LHCN-M2 (cell line): ENCODE results near the gene GTF3C4. TPM values are rescaled to one million over a fixed set of nuclear protein-coding genes. Genes with fewer than 3 reads are reported as not detected.

Experiments used
- DNase-seq: peaks from one replicate; pipeline ENCODE4 v3.0.0-alpha.2; 2012; ENCODE audit warnings: low read depth
- polyA plus RNA-seq: library from polyadenylated mRNA; unstranded; fragments of >200 nt; gene quantifications from one replicate; pipeline ENCODE4 v1.2.1, GENCODE V29; 2012; ENCODE audit warnings: missing spikeins
- total RNA-seq: library from RNA; depleted of rRNA; stranded (reverse); fragments of >200 nt; gene quantifications from 2 replicates; pipeline ENCODE4 v1.2.3, GENCODE V29; 2014; rRNA removed

The GTF3C4 gene, protein sequence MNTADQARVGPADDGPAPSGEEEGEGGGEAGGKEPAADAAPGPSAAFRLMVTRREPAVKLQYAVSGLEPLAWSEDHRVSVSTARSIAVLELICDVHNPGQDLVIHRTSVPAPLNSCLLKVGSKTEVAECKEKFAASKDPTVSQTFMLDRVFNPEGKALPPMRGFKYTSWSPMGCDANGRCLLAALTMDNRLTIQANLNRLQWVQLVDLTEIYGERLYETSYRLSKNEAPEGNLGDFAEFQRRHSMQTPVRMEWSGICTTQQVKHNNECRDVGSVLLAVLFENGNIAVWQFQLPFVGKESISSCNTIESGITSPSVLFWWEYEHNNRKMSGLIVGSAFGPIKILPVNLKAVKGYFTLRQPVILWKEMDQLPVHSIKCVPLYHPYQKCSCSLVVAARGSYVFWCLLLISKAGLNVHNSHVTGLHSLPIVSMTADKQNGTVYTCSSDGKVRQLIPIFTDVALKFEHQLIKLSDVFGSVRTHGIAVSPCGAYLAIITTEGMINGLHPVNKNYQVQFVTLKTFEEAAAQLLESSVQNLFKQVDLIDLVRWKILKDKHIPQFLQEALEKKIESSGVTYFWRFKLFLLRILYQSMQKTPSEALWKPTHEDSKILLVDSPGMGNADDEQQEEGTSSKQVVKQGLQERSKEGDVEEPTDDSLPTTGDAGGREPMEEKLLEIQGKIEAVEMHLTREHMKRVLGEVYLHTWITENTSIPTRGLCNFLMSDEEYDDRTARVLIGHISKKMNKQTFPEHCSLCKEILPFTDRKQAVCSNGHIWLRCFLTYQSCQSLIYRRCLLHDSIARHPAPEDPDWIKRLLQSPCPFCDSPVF
- total RNA-seq: 14.5 and 15.3 TPM in 2 replicates
- 5.2 TPM for polyA plus RNA-seq

DNA sequence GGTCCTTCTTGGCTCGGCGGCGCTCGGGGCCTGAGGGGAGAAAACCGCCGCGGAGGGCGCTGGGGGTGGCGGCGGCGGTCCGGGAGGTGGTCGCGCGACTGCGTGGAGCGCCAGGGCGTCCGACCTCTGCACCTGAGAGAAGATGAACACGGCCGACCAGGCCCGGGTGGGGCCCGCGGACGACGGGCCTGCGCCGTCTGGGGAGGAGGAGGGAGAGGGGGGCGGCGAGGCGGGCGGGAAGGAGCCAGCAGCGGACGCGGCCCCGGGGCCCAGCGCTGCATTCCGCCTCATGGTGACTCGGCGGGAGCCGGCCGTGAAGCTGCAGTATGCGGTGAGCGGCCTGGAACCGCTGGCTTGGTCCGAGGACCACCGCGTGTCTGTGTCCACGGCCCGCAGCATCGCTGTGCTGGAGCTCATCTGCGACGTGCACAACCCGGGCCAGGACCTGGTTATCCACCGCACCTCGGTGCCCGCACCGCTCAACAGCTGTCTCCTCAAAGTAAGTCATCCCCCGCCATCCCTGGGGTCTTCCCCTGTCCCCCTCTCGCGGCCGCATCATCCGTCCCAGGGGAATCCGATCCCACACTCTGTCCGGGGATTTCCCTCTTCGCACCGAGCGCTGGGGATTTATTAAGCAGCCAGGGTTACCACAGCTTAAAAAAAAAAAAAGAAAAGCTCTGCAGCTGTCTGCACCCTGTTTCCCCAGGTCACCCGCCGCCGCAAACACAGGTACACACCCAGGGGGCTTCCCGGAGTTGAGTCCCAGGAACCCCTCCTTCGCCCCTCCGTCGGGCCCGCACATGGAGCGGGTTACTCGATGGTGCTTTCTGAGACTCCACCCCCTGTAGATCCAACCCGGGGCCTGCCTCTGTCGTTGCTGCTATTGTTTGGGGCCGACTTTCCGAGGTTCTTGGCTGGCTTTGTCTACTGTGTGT, at the start of gene GTF3C4:
TSS of gene GTF3C4 (plus strand) at position 8 of the 935 bp plus-strand sequence. CDS start at position 143, 135 bp downstream.
- DNase-seq: peak; percentile 33

DNA sequence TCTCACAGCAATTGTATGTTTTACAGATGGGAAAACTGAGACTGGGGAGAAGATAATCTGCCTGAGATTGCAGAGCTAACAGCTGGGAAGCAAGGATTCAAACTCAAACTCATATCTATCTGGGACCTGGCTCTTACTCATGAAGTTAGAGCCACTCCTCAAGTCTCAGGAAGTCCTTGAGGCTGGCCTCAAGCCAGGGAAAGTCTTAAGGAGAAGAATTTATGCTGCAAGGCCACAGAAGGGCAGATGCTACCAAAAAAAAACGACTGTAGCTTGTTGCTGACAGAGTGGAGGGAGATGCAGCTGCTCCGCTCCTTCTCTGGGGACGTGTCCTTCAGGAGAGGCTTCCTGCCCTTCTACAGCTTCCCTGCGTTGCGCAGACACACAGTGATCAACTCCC, 48.1 kb upstream of the GTF3C4 start:
- DNase-seq: peak; percentile 96

DNA sequence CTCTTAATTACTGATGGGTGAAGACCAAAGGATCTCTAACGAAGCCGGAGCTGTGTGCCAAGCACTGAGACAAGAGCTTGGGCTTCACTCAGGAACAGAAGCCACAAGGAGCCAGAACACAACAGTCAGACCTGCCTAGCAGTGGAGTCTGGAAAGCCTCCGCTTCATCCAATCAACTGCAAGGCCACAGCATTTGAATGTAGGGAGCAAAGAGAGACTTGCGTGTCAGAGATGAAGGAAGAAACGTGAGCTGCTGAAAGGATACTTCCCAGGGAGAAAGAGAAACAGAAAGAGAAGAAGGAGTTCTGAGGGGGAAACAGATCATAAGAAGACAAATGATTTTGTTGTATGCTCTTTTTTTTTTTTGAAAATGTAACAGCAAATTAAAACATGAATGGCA, 44.0 kb upstream of the GTF3C4 start:
- DNase-seq: no peak

DNA sequence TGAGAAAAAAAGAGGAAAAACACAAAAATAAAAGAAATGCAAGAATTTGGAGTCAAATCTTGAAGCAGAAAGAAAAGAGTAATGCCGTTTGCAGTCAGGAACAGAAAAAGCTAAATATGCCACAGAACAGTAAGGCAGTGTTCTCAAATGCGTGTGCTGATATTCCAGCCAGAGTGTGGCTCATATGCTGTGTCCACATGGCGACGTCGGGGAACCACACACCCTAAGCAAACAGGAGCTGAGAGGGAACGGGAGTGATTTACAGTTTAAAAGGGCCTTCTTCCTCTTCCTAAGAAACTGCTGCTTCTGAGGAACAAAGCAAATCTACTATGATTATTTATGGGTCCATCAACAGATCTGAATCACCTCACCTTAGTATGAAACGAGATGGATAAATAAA, 43.2 kb upstream of the GTF3C4 start:
- DNase-seq: no peak

DNA sequence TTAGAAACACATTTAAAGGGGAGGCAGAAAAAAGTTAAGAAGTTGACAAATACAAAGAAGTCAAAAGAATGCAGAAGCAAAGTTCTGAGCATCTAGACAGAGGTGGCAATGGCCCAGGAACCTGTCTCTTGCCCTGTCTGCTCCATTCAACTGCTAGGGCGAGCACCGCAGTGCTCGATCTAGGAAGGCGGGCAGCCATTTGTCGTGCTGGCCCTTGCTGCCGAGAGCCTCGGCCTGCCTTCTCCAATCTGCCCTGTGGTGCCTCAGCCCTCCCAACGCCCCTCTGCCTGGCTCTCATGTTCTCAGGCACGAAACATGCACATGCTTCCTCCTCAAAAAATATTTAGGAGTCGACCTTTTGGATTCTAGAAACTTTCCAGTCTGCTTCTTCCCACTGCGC, 42.7 kb upstream of the GTF3C4 start:
- DNase-seq: no peak

DNA sequence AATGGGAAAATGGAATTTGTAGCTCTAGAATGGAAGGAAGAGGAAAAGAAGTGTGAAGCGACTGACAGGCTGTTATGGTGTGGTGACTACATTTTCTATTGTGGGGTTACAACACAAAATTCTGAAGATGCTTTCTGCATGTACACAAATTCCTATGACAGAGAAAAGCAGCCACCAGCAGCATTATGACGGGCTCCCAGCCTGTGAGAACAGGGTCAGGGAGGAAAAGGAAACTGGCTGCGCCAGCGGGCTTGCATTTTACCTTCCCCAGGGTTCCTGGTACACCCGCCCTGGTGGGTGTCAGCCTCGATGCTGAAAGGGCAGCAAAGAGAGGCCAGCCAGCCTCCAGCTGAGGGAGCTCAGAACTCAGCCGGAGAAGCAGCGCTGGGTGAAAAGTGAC, 41.5 kb upstream of the GTF3C4 start:
- DNase-seq: no peak

DNA sequence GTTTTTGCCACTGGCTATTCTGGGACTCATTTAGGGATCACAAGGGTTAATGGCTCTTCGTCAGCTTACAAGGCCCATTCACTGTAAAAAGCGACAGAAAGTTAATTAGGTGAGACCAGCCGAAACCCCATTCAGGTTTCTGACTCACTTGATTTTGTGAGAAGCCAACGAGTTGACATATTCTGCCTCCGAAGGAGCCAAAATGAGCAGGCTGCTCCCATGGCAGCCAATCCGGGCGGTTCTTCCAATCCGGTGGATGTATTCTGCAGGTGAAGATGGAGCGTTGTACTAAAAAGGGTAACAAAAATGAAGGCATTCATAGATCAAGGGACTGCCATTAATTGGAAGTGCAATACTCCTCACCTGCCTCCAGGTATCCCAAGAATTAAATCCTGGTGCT, 40.1 kb upstream of the GTF3C4 start:
- DNase-seq: no peak

DNA sequence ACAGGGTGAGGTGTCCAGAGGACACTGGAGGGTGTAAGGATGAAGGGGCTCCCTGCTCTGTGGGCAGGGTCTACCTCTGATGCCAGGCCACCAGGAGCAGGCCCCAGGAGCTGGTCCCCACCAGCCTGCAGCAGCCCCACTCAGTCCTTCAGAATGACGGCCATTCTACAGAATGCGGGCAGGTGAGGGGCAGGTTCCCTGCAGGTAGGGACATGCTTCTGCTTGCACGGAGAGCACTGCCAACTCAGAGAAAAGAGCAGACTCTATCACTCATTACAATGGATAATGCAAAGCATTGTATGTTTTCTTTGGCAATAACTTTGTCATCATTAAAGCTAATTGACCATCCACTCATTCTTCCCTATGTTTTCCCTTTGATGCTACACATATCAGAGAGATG, 39.5 kb upstream of the GTF3C4 start:
- DNase-seq: no peak

DNA sequence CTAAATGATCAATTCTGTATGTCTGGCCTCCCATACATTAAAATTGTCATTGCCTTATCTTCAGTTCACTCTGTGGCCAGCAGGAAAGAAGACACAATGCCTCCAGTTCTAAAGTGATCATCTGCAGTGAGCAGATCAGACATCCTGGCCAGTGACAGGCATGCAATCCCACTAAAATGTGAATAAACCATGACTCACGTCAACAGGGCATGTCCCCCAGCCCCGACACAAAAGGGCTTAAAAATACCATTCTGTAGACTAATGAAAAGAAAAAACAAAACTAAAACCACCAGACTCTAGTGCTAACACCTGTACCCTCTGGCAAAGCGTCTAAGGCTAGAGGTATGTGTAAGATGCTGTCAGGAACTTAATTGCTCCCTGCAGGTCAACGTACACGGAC, 39.0 kb upstream of the GTF3C4 start:
- DNase-seq: peak; percentile 79

DNA sequence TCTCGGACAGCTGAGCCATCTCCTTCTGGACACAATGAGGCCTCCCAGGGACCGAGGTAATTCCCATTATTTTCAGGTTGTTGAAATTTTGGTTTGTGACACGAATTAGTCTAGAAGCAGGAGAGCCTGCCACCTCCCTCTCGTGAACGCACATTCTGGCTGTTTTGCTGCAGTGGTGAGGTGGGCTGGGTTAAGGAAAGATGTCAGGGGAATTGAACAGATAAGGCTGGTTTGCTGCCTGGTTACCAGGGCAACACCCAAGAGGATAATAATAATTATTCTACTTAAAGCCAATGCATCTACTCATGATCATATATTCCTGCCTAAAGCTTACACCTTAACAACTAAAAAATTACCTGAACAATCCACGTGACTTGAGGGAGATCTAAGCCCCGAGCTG, 38.6 kb upstream of the GTF3C4 start:
- no peak for DNase-seq

DNA sequence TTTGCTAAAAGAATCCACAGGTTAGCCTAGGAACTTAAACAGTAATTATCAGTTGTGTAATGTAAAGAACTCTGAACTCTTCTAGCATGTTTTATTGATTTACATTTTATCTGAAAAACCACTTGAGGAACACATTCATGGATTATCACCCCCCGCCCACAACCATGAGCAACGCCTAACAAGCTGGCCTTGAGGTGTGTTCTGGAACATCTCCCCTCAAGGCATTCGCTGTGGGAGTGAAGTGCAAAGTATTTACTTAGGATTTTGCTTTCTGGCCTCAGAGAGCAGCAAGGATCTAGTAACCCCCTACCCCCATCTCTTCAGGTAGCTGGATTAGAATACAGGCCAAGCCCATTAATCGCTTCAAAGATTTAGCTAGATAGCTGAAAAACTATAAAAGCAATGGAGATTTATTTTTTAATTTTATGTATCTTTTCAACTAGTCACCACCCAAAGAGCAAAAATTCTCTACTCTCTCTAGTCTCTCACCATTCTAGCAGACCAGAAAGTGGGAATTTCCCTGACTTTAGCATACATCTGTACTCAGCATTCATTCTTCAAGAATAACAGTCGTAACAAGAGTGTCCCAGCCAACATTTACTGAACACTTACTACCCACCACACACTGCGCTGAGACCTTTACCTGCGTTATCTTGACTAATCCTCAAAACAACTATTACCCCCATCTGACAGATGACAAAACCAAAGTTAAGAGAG, 37.7 kb upstream of the GTF3C4 start:
- no peak for DNase-seq

DNA sequence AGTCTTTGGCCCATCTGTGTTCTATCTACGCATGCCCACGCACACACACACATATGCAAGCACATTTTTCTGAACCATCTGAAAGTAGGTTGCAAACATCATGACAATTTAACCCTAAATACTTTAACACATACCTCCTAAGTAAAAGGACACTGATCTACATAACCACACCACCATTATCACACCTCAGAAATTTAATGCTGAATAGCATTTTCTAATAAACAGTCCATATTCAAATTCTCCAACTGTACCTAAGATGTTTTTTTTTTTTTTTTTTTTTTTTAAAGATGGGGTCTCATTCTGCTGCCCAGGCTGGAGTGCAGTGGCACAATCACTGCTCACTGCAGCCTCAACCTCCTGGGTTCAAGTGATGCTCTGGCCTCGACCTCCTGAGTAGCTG, 35.9 kb upstream of the GTF3C4 start:
- no peak for DNase-seq

DNA sequence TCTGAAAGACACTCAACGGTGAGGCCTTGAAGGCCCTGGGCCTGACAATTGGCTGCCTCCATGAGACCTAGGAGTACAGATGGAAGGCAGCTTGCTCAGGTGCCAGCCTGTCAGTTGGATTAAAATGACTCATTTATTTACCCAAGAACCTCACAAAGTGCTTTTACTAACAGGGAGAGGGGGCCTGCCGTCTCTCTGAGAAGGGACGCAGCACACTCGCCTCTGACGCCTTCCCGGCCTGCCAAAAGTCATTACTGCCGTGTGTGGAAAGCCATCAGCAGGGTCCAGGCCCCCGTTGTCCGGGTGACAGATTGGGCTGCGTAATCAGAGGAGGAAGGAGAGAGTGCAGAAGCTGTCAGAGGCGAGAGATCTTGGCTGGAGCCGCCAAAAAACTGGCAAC, 32.9 kb upstream of the GTF3C4 start:
- DNase-seq: no peak

DNA sequence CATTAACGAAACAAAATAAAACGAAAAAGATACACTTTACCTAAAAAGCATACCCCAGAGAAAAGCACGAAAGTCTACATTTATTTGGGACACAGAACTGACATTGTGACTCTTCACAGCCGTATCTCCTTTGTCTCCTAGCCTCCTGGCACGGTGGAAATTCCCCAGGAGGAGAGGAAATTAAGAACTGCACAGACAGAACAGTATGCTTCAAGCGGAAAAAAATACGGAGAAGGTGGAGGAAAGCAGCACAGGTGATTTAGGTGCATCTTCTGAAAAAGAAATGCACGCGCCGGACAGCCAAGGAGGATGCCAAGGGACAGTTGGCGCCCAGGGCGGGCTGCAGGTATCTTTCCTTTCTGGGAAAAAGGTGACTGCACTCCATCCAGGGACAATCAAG, 32.5 kb upstream of the GTF3C4 start:
- DNase-seq: no peak

DNA sequence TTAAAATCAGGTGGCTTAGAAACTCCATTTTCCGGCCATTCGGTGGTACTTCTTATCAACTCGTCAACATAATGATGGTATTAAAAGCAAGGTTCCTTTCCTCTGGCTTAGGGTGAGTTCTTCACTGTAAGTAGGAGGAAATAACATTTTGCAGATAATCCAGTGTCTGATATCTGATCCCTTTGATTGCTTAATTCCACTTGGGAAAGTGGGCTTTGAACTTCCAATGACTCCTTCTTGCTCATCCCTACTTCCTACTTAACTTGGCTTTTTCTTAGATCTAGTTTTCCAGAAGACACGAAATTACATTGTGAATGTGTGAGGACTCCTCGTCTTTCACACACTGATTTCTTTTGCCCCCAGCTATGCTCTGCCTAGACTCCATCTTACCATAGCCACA, 32.0 kb upstream of the GTF3C4 start:
- DNase-seq: peak; percentile 80

DNA sequence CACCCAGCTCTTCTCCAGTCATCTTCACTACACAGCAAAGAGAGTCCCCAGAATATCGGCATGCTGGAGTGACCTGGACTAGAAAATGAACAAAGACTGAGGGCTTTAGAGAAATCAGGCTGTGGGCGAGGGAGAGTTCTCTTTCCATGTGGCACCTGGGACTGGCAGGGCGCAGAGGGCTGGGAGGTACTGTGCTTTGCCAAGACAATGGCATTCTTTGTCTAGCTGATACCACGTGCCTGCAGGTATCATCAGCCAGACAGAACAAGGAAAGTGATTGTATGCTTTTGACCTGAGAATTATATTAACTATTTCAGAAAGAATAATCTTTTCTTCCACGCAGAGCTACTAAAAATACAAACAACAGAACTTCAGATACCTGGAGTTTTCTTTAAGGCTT, 30.9 kb upstream of the GTF3C4 start:
- no peak for DNase-seq

DNA sequence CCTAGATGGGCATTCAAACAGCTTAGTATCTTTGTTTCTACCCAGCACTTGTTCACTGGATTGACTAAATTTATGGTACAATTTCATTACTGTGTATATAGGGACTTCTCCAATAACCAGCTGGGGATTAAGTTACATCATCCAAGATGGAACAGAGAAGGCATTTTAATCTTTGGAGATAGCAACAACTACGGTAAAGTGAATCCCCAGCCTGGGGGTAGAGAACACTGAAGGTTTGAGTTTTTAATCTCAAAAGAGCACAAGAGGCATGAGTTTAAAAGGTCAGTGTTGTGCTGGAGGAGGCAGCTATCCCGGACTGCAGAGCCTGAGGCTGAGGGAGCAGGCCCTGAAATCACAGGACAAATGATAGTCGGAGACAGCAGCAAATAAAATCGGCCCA, 29.0 kb upstream of the GTF3C4 start:
- no peak for DNase-seq

DNA sequence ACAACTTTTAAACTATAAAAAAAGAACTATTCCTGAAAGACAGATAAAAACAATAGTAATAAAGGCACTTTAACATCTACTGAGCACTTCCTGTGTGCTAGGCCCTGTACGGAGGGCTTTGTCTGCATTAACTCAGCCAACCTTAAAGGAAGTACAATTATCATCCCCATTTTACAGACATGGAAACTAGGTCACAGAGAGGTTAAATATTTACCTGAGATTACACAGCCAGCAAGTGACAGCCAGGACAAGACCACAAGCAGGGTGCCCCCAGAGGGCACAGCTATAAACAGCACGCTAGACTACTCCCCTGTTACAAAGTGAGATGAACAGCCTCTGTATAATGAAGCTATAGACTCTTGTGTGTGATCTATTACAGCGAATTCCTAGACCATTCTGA, 26.0 kb upstream of the GTF3C4 start:
- no peak for DNase-seq

DNA sequence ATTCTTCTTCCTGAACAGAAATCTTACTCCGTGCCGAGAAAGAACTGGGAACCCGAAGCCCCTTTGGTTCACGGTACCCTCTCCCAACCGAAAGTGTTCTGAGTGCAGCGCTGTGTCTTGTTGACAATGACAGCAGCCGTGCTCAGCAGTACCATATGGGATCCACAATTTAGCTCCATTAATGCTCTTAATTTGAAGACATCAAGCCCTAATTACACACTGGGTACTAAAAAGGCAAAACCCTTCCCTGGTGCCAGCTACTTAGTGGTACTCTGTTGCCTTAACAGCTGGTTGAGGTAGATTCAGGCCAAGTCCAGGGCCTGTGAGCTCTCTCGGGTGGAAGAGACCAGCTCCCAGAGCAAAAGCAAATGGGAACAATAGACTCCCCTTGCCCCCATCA, 25.0 kb upstream of the GTF3C4 start:
- DNase-seq: no peak

DNA sequence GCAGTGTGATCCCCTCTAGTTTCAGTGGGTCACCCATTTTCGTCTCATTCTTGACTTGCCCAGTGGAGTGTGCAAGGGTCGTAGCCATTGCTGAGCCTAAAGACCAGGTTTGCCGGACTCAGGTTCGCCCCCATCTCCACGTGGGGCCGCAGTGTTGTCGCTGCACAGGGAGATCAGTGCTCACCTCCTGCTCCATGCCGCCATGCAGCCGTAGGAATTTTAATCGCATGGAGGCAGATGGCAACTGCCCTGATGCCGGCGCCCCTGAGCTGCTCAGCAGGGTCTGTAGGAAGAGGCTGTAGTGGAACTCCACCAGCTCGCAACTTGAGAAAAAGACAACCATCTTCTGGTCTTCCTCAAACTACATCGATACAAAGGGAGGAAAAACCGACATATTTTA, 24.6 kb upstream of the GTF3C4 start:
- DNase-seq: no peak

DNA sequence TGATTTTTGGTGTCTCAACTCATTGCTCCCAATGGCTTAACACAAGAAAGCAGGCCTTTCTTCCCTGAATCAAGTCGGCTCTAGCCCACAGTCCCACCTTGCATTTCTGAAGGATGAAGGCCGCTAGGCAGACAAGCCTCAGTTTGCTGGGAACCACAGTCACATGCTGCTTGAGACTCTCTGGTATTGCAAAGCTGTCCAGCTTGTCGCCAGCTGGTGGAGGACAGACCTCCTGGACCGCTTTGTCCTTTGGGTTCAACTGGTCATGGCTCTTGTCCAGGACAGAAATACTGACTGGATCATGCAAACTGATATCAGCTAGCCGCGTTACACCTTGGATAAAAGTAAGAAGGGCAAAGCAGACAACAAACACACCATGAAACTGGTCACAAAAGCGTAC, 23.5 kb upstream of the GTF3C4 start:
- DNase-seq: peak; percentile 35
